PC-9 (cell line): ENCODE data around the gene ITSN2.

Source experiments
- CTCF ChIP-seq: fragments of 200-600 bp; sonication (generic); conservative IDR thresholded peaks from 2 replicates; pipeline ENCODE4 v1.6.1; 2017; ENCODE audit warnings: mixed run types, antibody characterized with exemption, mild to moderate bottlenecking, moderate library complexity
- EZH2 ChIP-seq: fragments of 200-600 bp; sonication (generic); IDR thresholded peaks from 2 replicates; pipeline ENCODE4 v1.8.0; 2017; ENCODE audit warnings: antibody characterized with exemption, low read depth

GRCh38 chr2:24207359-24207758 lies 153.0 kb downstream of the ITSN2 start:
- TF ChIP-seq CTCF (no peak), EZH2 (no peak)
